ENCODE data around the gene ERC2.

ERC2 gene

GRCh38 chr3:56180433-56180832 lies 287.8 kb downstream of the ERC2 start:
- no peak for DNase-seq

- DNase-seq, result no peak
These were observed 294.7 kb downstream of the ERC2 start for GRCh38 chr3:56173601-56174000.

- DNase-seq, result no peak
These were observed 303.8 kb downstream of the ERC2 start for GRCh38 chr3:56164436-56164835.

GRCh38 chr3:56157693-56158362 lies 310.4 kb downstream of the ERC2 start:
- DNase-seq, result no peak

- DNase-seq, result no peak
These were observed 314.0 kb downstream of the ERC2 start for GRCh38 chr3:56154297-56154696.

GRCh38 chr3:56147354-56147753 lies 320.9 kb downstream of the ERC2 start:
- no peak for DNase-seq

GRCh38 chr3:56145410-56145809 lies 322.9 kb downstream of the ERC2 start:
- DNase-seq, result no peak

- DNase-seq, result no peak
These were observed 323.5 kb downstream of the ERC2 start for GRCh38 chr3:56144805-56145204.

GRCh38 chr3:56137415-56137814 lies 330.9 kb downstream of the ERC2 start:
- DNase-seq, result no peak

- DNase-seq, result no peak
These were observed 331.8 kb downstream of the ERC2 start for GRCh38 chr3:56136514-56136913.

- no peak for DNase-seq
These were observed 332.3 kb downstream of the ERC2 start for GRCh38 chr3:56135941-56136340.

GRCh38 chr3:56133423-56133822 lies 334.8 kb downstream of the ERC2 start:
- no peak for DNase-seq

GRCh38 chr3:56132762-56133161 lies 335.5 kb downstream of the ERC2 start:
- no peak for DNase-seq

- DNase-seq, result no peak
These were observed 336.2 kb downstream of the ERC2 start for GRCh38 chr3:56131974-56132590.

- no peak for DNase-seq
These were observed 338.2 kb downstream of the ERC2 start for GRCh38 chr3:56130036-56130435.

- DNase-seq, result no peak
These were observed 341.6 kb downstream of the ERC2 start for GRCh38 chr3:56126632-56127031.

GRCh38 chr3:56125358-56126005 lies 342.8 kb downstream of the ERC2 start:
- DNase-seq, result no peak

- DNase-seq, result no peak
These were observed 343.7 kb downstream of the ERC2 start for GRCh38 chr3:56124546-56124945.

- no peak for DNase-seq
These were observed 344.8 kb downstream of the ERC2 start for GRCh38 chr3:56123487-56123886.

- DNase-seq, result no peak
These were observed 345.4 kb downstream of the ERC2 start for GRCh38 chr3:56122911-56123310.

GRCh38 chr3:56121716-56122115 lies 346.6 kb downstream of the ERC2 start:
- no peak for DNase-seq

- no peak for DNase-seq
These were observed 348.5 kb downstream of the ERC2 start for GRCh38 chr3:56119575-56120349.

GRCh38 chr3:56118968-56119367 lies 349.3 kb downstream of the ERC2 start:
- no peak for DNase-seq

- no peak for DNase-seq
These were observed 352.6 kb downstream of the ERC2 start for GRCh38 chr3:56115698-56116097.

Measured in activated naive CD4-positive, alpha-beta T cell treated with Interleukin-2 at 50 U/mL for 16 hours (primary cell).